A549 (cell line): ENCODE data around the gene NKAIN2.

Experiments used
- NPAS2 ChIP-seq: fragments of 250-450 bp; sonication (Bioruptor Pico); IDR thresholded peaks from 2 replicates; pipeline ENCODE4 v1.8.0; 2022; ENCODE audit warnings: mild to moderate bottlenecking, moderate library complexity, borderline replicate concordance
- POLR2A ChIP-seq: IDR thresholded peaks from 2 replicates; pipeline ENCODE4 v1.6.1; 2012; ENCODE audit warnings: mild to moderate bottlenecking, low read length
- TF ChIP-seq, protein P1 (sequence below): fragments of >200 bp; sonication (Bioruptor Twin); formaldehyde crosslinking; IDR thresholded peaks from 3 replicates; pipeline ENCODE4 v1.5.1; 2016
- TF ChIP-seq, protein P2 (sequence below): fragments of 150-350 bp; IDR thresholded peaks from 2 replicates; pipeline ENCODE4 v1.6.1; 2014; ENCODE audit warnings: low read depth, mild to moderate bottlenecking, low read length

DNA sequence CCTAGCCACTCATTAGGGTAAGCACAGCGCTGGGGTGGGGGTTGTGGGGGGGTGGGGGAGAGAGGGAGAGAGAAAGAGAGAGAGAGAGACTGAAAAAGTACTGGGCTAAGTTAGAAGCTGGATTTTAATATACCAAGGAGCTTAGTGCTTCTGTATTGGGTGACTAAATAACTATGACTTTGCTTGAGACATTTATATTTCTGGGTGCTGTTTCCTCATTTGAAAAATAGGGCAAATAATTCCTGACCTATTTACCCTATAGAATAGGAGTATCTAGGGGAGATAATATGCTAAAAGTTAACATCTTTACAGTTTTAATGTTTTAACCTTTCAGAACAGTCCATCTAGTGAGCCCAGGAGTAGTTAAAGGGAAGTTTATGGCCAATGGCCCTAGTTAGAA lies 7.7 kb downstream of the NKAIN2 start:
- TF ChIP-seq, protein P1, sequence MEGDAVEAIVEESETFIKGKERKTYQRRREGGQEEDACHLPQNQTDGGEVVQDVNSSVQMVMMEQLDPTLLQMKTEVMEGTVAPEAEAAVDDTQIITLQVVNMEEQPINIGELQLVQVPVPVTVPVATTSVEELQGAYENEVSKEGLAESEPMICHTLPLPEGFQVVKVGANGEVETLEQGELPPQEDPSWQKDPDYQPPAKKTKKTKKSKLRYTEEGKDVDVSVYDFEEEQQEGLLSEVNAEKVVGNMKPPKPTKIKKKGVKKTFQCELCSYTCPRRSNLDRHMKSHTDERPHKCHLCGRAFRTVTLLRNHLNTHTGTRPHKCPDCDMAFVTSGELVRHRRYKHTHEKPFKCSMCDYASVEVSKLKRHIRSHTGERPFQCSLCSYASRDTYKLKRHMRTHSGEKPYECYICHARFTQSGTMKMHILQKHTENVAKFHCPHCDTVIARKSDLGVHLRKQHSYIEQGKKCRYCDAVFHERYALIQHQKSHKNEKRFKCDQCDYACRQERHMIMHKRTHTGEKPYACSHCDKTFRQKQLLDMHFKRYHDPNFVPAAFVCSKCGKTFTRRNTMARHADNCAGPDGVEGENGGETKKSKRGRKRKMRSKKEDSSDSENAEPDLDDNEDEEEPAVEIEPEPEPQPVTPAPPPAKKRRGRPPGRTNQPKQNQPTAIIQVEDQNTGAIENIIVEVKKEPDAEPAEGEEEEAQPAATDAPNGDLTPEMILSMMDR, result no peak
- TF ChIP-seq, protein P2, sequence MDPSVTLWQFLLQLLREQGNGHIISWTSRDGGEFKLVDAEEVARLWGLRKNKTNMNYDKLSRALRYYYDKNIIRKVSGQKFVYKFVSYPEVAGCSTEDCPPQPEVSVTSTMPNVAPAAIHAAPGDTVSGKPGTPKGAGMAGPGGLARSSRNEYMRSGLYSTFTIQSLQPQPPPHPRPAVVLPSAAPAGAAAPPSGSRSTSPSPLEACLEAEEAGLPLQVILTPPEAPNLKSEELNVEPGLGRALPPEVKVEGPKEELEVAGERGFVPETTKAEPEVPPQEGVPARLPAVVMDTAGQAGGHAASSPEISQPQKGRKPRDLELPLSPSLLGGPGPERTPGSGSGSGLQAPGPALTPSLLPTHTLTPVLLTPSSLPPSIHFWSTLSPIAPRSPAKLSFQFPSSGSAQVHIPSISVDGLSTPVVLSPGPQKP, result no peak
- TF ChIP-seq POLR2A (no peak), NPAS2 (CRISPR knock-in tag) (no peak)
